Endothelial cell of umbilical vein (primary cell): Measurements from ENCODE around the gene CLDND2. TPM values are rescaled to one million over a fixed set of nuclear protein-coding genes. Genes with fewer than 3 reads are reported as not detected.
A peak's percentile ranks its signal among the peaks of the same experiment; 100 is the strongest.

ENCODE experiments used
- BruUV-seq: library from RNA; stranded (reverse); fragments of 400-500 nt; replicated peaks from 2 replicates; lab custom pipeline; 2021; lab: Mats Ljungman, UMichigan
- CTCF ChIA-PET: fragments of 300-600, 350-600 bp; sonication (Branson Sonifier 250); formaldehyde crosslinking; loops from one replicate; lab custom pipeline; 2021; ENCODE audit warnings: antibody characterized with exemption, inconsistent platforms; lab: Charles Lee
- POLR2A ChIA-PET: fragments of 300-600, 350-600 bp; sonication (Branson Sonifier 250); formaldehyde crosslinking; loops from one replicate; lab custom pipeline; 2021; ENCODE audit warnings: antibody characterized with exemption, inconsistent platforms; lab: Charles Lee
- DNase-seq: peaks from one replicate; pipeline ENCODE4 v3.0.0-alpha.2; 2011; ENCODE audit warnings: low read depth, low spot score
- FAIRE-seq: peaks from 2 replicates; lab custom pipeline; 2011; peaks lifted over from hg19 to GRCh38; lab: Jason Lieb, UNC
- H2AFZ ChIP-seq: 2 replicates; pipeline ENCODE4 v1.6.0; 2012; ENCODE audit warnings: low read depth, low read length, control low read depth, inconsistent platforms
- H3K27ac ChIP-seq: 2 replicates; pipeline ENCODE4 v1.5.1; 2011; ENCODE audit warnings: low read depth, mild to moderate bottlenecking, control low read depth, low read length, moderate library complexity; ENCODE audit not compliant: insufficient read depth
- H3K27me3 ChIP-seq, 2 experiments: 2 replicates each; pipeline versions ENCODE4 v1.6.0 to v1.6.1; 2011; ENCODE audit warnings: low read length in 2 of 2, mixed read lengths in 1 of 2; ENCODE audit not compliant: control insufficient read depth in 2 of 2, insufficient read depth in 2 of 2
- H3K36me3 ChIP-seq, 2 experiments: 2 replicates in 1 of 2; 3 replicates in 1 of 2; pipeline ENCODE4 v1.5.1; 2011; ENCODE audit warnings: low read length in 2 of 2, mild to moderate bottlenecking in 1 of 2, moderate library complexity in 1 of 2; ENCODE audit not compliant: control insufficient read depth in 2 of 2, insufficient read depth in 2 of 2; ENCODE audit errors: extremely low read depth in 1 of 2
- H3K4me1 ChIP-seq: 3 replicates; pipeline ENCODE4 v1.5.1; 2011; ENCODE audit warnings: mild to moderate bottlenecking, low read length; ENCODE audit not compliant: control insufficient read depth, insufficient read depth; ENCODE audit errors: extremely low read depth
- H3K4me2 ChIP-seq: 2 replicates; pipeline ENCODE4 v1.6.1; 2011; ENCODE audit warnings: low read length, control low read depth, mixed read lengths; ENCODE audit not compliant: insufficient read depth
- H3K4me3 ChIP-seq, 3 experiments: fragments of 200-600 bp in 1 of 3; sonication (generic), shearing (Covaris generic) in 1 of 3; replicated peaks in 1 of 3; 2 replicates each; pipeline ENCODE4 v1.5.1; 2011 to 2016; ENCODE audit warnings: control low read depth in 3 of 3, low read length in 3 of 3, mild to moderate bottlenecking in 2 of 3, inconsistent platforms in 1 of 3, low read depth in 1 of 3, moderate library complexity in 1 of 3; ENCODE audit not compliant: insufficient read depth in 1 of 3
- H3K79me2 ChIP-seq: 2 replicates; pipeline ENCODE4 v1.6.0; 2012; ENCODE audit warnings: low read length, inconsistent platforms; ENCODE audit not compliant: control insufficient read depth, insufficient read depth
- H3K9ac ChIP-seq: replicated peaks from 2 replicates; pipeline ENCODE3; 2011; ENCODE audit warnings: low read length, control low read depth; ENCODE audit not compliant: insufficient read depth; ENCODE audit errors: extremely low read depth
- H3K9me1 ChIP-seq: replicated peaks from 3 replicates; pipeline ENCODE4 v1.6.0; 2011; ENCODE audit warnings: mild to moderate bottlenecking, low read length; ENCODE audit not compliant: control insufficient read depth, insufficient read depth; ENCODE audit errors: extremely low read depth
- H3K9me3 ChIP-seq: replicated peaks from 2 replicates; pipeline ENCODE4 v1.5.1; 2012; ENCODE audit warnings: low read length, inconsistent platforms; ENCODE audit not compliant: control insufficient read depth, insufficient read depth
- H4K20me1 ChIP-seq: replicated peaks from 2 replicates; pipeline ENCODE3; 2011; ENCODE audit warnings: mild to moderate bottlenecking, low read length; ENCODE audit not compliant: control insufficient read depth, insufficient read depth; ENCODE audit errors: extremely low read depth
- EZH2 ChIP-seq: IDR thresholded peaks from 2 replicates; pipeline ENCODE4 v1.6.1; 2012; ENCODE audit warnings: borderline replicate concordance, low read depth, mild to moderate bottlenecking, moderate library complexity, low read length, inconsistent platforms; ENCODE audit not compliant: severe bottlenecking
- FOS ChIP-seq: IDR thresholded peaks from 2 replicates; pipeline ENCODE4 v1.6.1; 2011; ENCODE audit warnings: mild to moderate bottlenecking, low read length, moderate library complexity, borderline replicate concordance; ENCODE audit not compliant: insufficient read depth
- GATA2 ChIP-seq: IDR thresholded peaks from 2 replicates; pipeline ENCODE4 v1.7.0; 2011; ENCODE audit warnings: low read depth, mild to moderate bottlenecking, moderate library complexity, mixed read lengths, low read length; ENCODE audit not compliant: insufficient read length, insufficient read depth
- JUN ChIP-seq: IDR thresholded peaks from 2 replicates; pipeline ENCODE4 v1.6.1; 2011; ENCODE audit warnings: borderline replicate concordance, low read depth; ENCODE audit not compliant: insufficient read length, insufficient read depth
- MAX ChIP-seq: IDR thresholded peaks from 2 replicates; pipeline ENCODE4 v1.6.1; 2011; ENCODE audit not compliant: insufficient read depth, insufficient read length
- MYC ChIP-seq: IDR thresholded peaks from one replicate; pipeline ENCODE4 v1.6.1; 2011; ENCODE audit warnings: mild to moderate bottlenecking, low read depth, low read length
- POLR2A ChIP-seq: IDR thresholded peaks from 2 replicates; pipeline ENCODE4 v1.6.1; 2012; ENCODE audit warnings: low read depth, mild to moderate bottlenecking, control low read depth, low read length
- POLR2AphosphoS5 ChIP-seq: IDR thresholded peaks from 2 replicates; pipeline ENCODE4 v1.6.1; 2012; ENCODE audit warnings: low read depth, mild to moderate bottlenecking, control low read depth, low read length, moderate library complexity; ENCODE audit not compliant: insufficient read depth
- dilution Hi-C: fragments of 300-500 bp; cut with MboI; formaldehyde crosslinking; loops from one replicate; pipeline ENCODE4 v1.15.0; 2019; ENCODE audit warnings: low sequenced_read_pairs; ENCODE audit not compliant: extremely low pct_ligation_motif_present
- intact Hi-C: fragments of 100-400 bp; cut with micrococcal nuclease; formaldehyde crosslinking; loops from one replicate; pipeline ENCODE4 v1.10.0; 2022
- polyA plus RNA-seq, 4 experiments: library from polyadenylated mRNA; depleted of rRNA in 3 of 4; stranded (reverse) in 3 of 4; unstranded in 1 of 4; fragments of >200 nt; gene quantifications; 2 replicates each; pipeline versions ENCODE4 v1.2.1 to v1.2.3, GENCODE V29; 2011 to 2012; ENCODE audit warnings: missing spikeins in 1 of 4
- total RNA-seq: library from RNA; stranded (reverse); gene quantifications from 2 replicates; pipeline ENCODE4 v1.2.3, GENCODE V29; 2021
- TF ChIP-seq, protein P1 (sequence below), 2 donors: IDR thresholded peaks; 1 replicate in 1 of 2; 2 replicates in 1 of 2; pipeline ENCODE4 v1.5.1; 2011; ENCODE audit warnings: low read length in 2 of 2, mild to moderate bottlenecking in 2 of 2, moderate library complexity in 2 of 2, control low read depth in 1 of 2, inconsistent platforms in 1 of 2, low read depth in 1 of 2; ENCODE audit not compliant: insufficient read depth in 1 of 2; ENCODE audit errors: extremely low read depth in 1 of 2

CLDND2 gene
- total and polyA plus RNA-seq, 2 donors (not counting 3 experiments of a cell fraction or from before 2014, with no cell fraction given) = 0.97 TPM; not detected in 1

DNA sequence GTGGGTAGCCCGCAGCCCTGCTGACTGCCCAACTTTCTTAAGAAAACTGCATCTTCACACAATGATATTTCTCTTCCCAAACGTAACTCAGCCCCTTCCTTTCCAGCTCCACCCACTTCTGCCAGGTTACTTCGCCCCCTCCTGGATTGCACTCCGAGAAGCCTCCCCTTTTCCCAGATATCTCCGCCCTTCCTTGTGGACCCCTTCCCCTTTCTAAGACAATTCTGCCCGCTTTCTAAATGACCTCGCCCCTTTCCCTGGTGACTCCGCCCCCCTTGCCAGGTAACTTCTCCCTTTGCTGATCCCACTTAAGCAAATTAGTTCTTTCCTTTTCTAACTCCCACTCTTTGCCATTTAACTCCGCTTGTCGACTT is 29.5 kb downstream of the CLDND2 start:
- H3K4me3 ChIP-seq = peak overlapping the region; percentile 55 to 82 (median 73)
- H3K27ac ChIP-seq = peak overlapping the region; percentile 6
- dilution Hi-C loops = no loop called here
- H3K36me3 ChIP-seq = no peaks in the 10 kb centered on the region
- peak overlapping the region; percentile 98 for H2AFZ ChIP-seq
- peaks cover 8% of the 10 kb centered on the region for H3K4me1 ChIP-seq
- no peaks in the 10 kb centered on the region for H4K20me1 ChIP-seq
- H3K9ac ChIP-seq = no peak overlapping the region
- ChIA-PET CTCF (interaction anchor here (0.6 to 1.8 kb wide), 24 partner anchors 12 to 350 kb away, joined by 3 to 27 read pairs (median 4); partner anchors contain the start of genes CLDND2, ETFB and ZNF175), POLR2A (interaction anchor here (0.7 to 1.3 kb wide), 3 partner anchors 23 to 28 kb away, joined by 4 to 8 read pairs (median 6); partner anchors contain the start of gene ETFB)
- no TSS peak for BruUV-seq
- H3K9me3 ChIP-seq = no peaks in the 10 kb centered on the region
- H3K9me1 ChIP-seq = no peaks in the 10 kb centered on the region
- no peaks in the 10 kb centered on the region for H3K27me3 ChIP-seq
- peak overlapping the region; percentile 94 for H3K4me2 ChIP-seq
- H3K79me2 ChIP-seq = no peaks in the 10 kb centered on the region
- FAIRE-seq = no peak
- TF ChIP-seq, protein P1, sequence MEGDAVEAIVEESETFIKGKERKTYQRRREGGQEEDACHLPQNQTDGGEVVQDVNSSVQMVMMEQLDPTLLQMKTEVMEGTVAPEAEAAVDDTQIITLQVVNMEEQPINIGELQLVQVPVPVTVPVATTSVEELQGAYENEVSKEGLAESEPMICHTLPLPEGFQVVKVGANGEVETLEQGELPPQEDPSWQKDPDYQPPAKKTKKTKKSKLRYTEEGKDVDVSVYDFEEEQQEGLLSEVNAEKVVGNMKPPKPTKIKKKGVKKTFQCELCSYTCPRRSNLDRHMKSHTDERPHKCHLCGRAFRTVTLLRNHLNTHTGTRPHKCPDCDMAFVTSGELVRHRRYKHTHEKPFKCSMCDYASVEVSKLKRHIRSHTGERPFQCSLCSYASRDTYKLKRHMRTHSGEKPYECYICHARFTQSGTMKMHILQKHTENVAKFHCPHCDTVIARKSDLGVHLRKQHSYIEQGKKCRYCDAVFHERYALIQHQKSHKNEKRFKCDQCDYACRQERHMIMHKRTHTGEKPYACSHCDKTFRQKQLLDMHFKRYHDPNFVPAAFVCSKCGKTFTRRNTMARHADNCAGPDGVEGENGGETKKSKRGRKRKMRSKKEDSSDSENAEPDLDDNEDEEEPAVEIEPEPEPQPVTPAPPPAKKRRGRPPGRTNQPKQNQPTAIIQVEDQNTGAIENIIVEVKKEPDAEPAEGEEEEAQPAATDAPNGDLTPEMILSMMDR (IDR thresholded peaks at IDR 0.05; ENCODE audit: extremely low read depth in 1 of 2, insufficient read depth in 1 of 2, low read depth in 1 of 2, low read length in 2 of 2) = no peak
- TF ChIP-seq EZH2 (no peak), FOS (no peak), MYC (no peak), JUN (no peak), POLR2AphosphoS5 (no peak), POLR2A (no peak), GATA2 (no peak), MAX (no peak)
- intact Hi-C loops = loop anchor here (1.0 to 5.0 kb wide), 6 partner anchors 28 to 350 kb away; partner anchors contain the start of gene CTU1
- DNase-seq = no peak
